Tibial nerve (tissue), 3 donors: Measurements from ENCODE around the gene DENND1A.

Experiments used
- CTCF ChIP-seq, 5 experiments: fragments of 200-600 bp in 3 of 5; fragments of 450-650 bp in 2 of 5; sonication (generic) in 3 of 5; IDR thresholded peaks; one replicate each; pipeline ENCODE4 v1.5.1; 2016 to 2019; ENCODE audit warnings: antibody characterized with exemption in 5 of 5, mild to moderate bottlenecking in 3 of 5, moderate library complexity in 2 of 5
- POLR2A ChIP-seq, 2 donors: fragments of 450-650 bp; IDR thresholded peaks; one replicate each; pipeline ENCODE4 v1.6.1; 2017; ENCODE audit warnings: antibody characterized with exemption in 2 of 2, mild to moderate bottlenecking in 2 of 2, moderate library complexity in 2 of 2

DNA sequence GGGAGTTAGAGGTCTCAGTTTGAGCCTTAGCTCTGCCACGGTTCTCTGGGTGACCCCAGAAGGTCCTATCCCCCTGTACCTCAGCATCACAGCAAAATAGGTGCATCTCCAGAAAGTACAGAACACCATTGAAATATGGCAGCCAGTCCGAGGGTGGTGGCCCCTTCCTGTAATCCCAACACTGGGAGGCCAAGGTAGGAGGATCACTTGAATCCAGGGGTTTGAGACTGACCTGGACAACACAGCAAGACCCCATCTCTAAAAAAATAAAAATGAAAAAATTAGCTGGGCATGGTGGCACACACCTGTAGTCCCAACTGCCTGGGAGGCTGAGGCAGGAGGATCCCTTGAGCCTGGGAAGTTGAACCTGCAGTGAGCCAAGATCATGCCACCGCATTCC is 580.9 kb downstream of the DENND1A start:
- TF ChIP-seq POLR2A (IDR thresholded peaks at IDR 0.05) (no peak), CTCF (IDR thresholded peaks at IDR 0.05) (no peak)
